Body of pancreas (tissue), 4 donors: ENCODE results near the gene HPS5.

ENCODE experiments used
- CTCF ChIP-seq, 7 experiments: fragments of 450-650 bp in 4 of 7; fragments of 200-600 bp in 3 of 7; sonication (generic) in 3 of 7; IDR thresholded peaks; one replicate each; pipeline ENCODE4 v1.5.1; 2016 to 2019; ENCODE audit warnings: antibody characterized with exemption in 7 of 7
- POLR2A ChIP-seq, 3 donors: fragments of 450-650 bp; IDR thresholded peaks; one replicate each; pipeline ENCODE4 v1.6.1; 2016; ENCODE audit warnings: antibody characterized with exemption in 3 of 3, mild to moderate bottlenecking in 2 of 3

GRCh38 chr11:18236664-18237356 lies 85.1 kb downstream of the HPS5 start, which contains the start of gene SAA4:
- TF ChIP-seq POLR2A (IDR thresholded peaks at IDR 0.05) = no peak
- TF ChIP-seq CTCF (IDR thresholded peaks at IDR 0.05) = no peak
